Spleen (tissue), 11 donors: ENCODE measurements around the gene DOK7. TPM values are rescaled to one million over a fixed set of nuclear protein-coding genes. Genes with fewer than 3 reads are reported as not detected.

ENCODE experiments used
- DNase-seq: peaks from one replicate; pipeline ENCODE4 v3.0.0-alpha.2; 2020
- H3K27ac ChIP-seq, 8 donors: fragments of 200-600 bp; sonication (generic) in 7 of 8; 1 replicate in 4 of 8; 2 replicates in 4 of 8; pipeline versions ENCODE4 v1.5.0 to v1.8.0; 2016 to 2021; ENCODE audit warnings: inconsistent platforms in 4 of 8, mild to moderate bottlenecking in 4 of 8, moderate library complexity in 1 of 8
- H3K27me3 ChIP-seq, 7 donors: fragments of 200-600 bp; sonication (generic) in 6 of 7; replicated peaks in 1 of 7; 1 replicate in 4 of 7; 2 replicates in 3 of 7; pipeline versions ENCODE4 v1.5.0 to v1.8.0; 2016 to 2021; ENCODE audit warnings: inconsistent platforms in 3 of 7, mild to moderate bottlenecking in 1 of 7
- H3K36me3 ChIP-seq, 6 donors: fragments of 200-600 bp; sonication (generic) in 5 of 6; 1 replicate in 4 of 6; 2 replicates in 2 of 6; pipeline versions ENCODE4 v1.5.0 to v1.8.0; 2016 to 2021; ENCODE audit warnings: inconsistent platforms in 2 of 6
- H3K4me1 ChIP-seq, 6 donors: fragments of 200-600 bp; sonication (generic) in 5 of 6; 1 replicate in 3 of 6; 2 replicates in 3 of 6; pipeline versions ENCODE4 v1.5.0 to v1.8.0; 2016 to 2021; ENCODE audit warnings: inconsistent platforms in 3 of 6
- H3K4me3 ChIP-seq, 8 donors: fragments of 200-600 bp; sonication (generic) in 7 of 8; 1 replicate in 4 of 8; 2 replicates in 4 of 8; pipeline versions ENCODE4 v1.5.0 to v1.8.0; 2016 to 2021; ENCODE audit warnings: inconsistent platforms in 4 of 8, mild to moderate bottlenecking in 4 of 8, moderate library complexity in 2 of 8
- H3K9me3 ChIP-seq, 8 donors: fragments of 200-600 bp; sonication (generic) in 7 of 8; 1 replicate in 4 of 8; 2 replicates in 4 of 8; pipeline versions ENCODE4 v1.5.0 to v1.8.0; 2016 to 2021; ENCODE audit warnings: inconsistent platforms in 4 of 8
- CTCF ChIP-seq, 11 experiments: fragments of 200-600 bp in 7 of 11; fragments of 450-650 bp in 4 of 11; sonication (generic) in 4 of 11; IDR thresholded peaks in 8 of 11; conservative IDR thresholded peaks in 3 of 11; 1 replicate in 7 of 11; 2 replicates in 4 of 11; pipeline versions ENCODE4 v1.4.0 to v1.8.0; 2016 to 2021; ENCODE audit warnings: antibody characterized with exemption in 11 of 11, inconsistent platforms in 4 of 11, mild to moderate bottlenecking in 1 of 11
- POLR2A ChIP-seq, 3 donors: fragments of 450-650 bp; IDR thresholded peaks; one replicate each; pipeline ENCODE4 v1.5.1; 2017; ENCODE audit warnings: antibody characterized with exemption in 3 of 3, mild to moderate bottlenecking in 1 of 3
- POLR2AphosphoS5 ChIP-seq, 3 donors: sonication (generic); formaldehyde crosslinking; IDR thresholded peaks; one replicate each; pipeline ENCODE4 v1.5.1; 2017; ENCODE audit warnings: antibody characterized with exemption in 3 of 3
- WGBS, 5 donors: extraction: QIAGEN DNeasy Blood & Tissue Kit in 3 of 5; methylation state at CpG; one replicate each; pipeline versions ENCODE4 v1.1.5 to v1.1.7; 2013 to 2018; 5-methylcytosine and 5-hydroxymethylcytosine counted together
- intact Hi-C: fragments of 100-400 bp; cut with DNase I; formaldehyde crosslinking; loops from one replicate; pipeline ENCODE4 v1.15.0; 2023; ENCODE audit warnings: low total_unique reads
- polyA plus RNA-seq, 3 donors: library from polyadenylated mRNA; stranded (reverse); fragments of 200-250 nt; gene quantifications; one replicate each; pipeline ENCODE4 v1.2.1, GENCODE V29; 2013
- total RNA-seq, 7 donors: library from RNA; depleted of rRNA in 3 of 7; stranded (reverse); fragments of >200 nt in 3 of 7; fragmentation: NEBNext Ultra II Directional in 4 of 7; extraction: Animal tissue kit (Norgen Biotek cat#: 25700) in 4 of 7; gene quantifications; one replicate each; pipeline versions ENCODE4 v1.1.0 to v1.2.1, GENCODE V29; 2016 to 2021
- donor health status: healthy with polysubstance abuse.
- donor health status: DM: no; HTN: no; CAD: no; lungs with moderate emphysema.
- donor health status: DM: no; HTN: no; CAD: no.
- donor health status: Bipolar disorder and iron deficiency.
- donor health status: healthy.
- donor health status: DM: no; HTN: no; CAD: no.
- donor health status: DM: yes; HTN: yes; CAD: no.

Gene DOK7
- total and polyA plus RNA-seq, 10 donors, result 0.69 to 13.5 (median 1.7) TPM

- no peaks in the 10 kb centered on the region for H3K36me3 ChIP-seq
- H3K9me3 ChIP-seq, result no peaks in the 10 kb centered on the region
- DNase-seq, result peak; percentile 50
- intact Hi-C loops, result no loop called here
- H3K4me3 ChIP-seq, result no peak overlapping the region
- H3K27ac ChIP-seq, result no peak overlapping the region
- no peak for TF ChIP-seq POLR2AphosphoS5 (IDR thresholded peaks at IDR 0.05)
- H3K27me3 ChIP-seq, result peaks cover 0 to 87% (median 13%) of the 10 kb centered on the region in 7 donors
- whole genome bisulfite sequencing, 5 donors, result 75 to 87% (median 79%) methylated on average over 13 of the region's 13 CpGs
- no peaks in the 10 kb centered on the region for H3K4me1 ChIP-seq
Measured at GRCh38 chr4:3473996-3474765, 11.1 kb downstream of the DOK7 start.

GRCh38 chr4:3475041-3475712 lies 12.1 kb downstream of the DOK7 start:
- no peak overlapping the region for H3K4me3 ChIP-seq
- peaks cover 0 to 1% (median under 1%) of the 10 kb centered on the region in 6 donors for H3K4me1 ChIP-seq
- no peak overlapping the region for H3K27ac ChIP-seq
- no peak for TF ChIP-seq POLR2A (IDR thresholded peaks at IDR 0.05)
- no peak for TF ChIP-seq CTCF (IDR thresholded peaks at IDR 0.05 in 8 of 11, conservative IDR thresholded peaks at IDR 0.05 in 3 of 11)
- no peak for TF ChIP-seq POLR2AphosphoS5 (IDR thresholded peaks at IDR 0.05)
- intact Hi-C loops, result no loop called here
- no peaks in the 10 kb centered on the region for H3K36me3 ChIP-seq
- 79 to 82% (median 81%) methylated on average over 14 to 15 of the region's 15 CpGs for WGBS, 5 donors
- peaks cover 0 to 93% (median 13%) of the 10 kb centered on the region in 7 donors for H3K27me3 ChIP-seq
- DNase-seq, result peak; percentile 60
- H3K9me3 ChIP-seq, result no peaks in the 10 kb centered on the region

GRCh38 chr4:3475713-3476260 lies 12.7 kb downstream of the DOK7 start:
- H3K27me3 ChIP-seq, result peaks cover 0 to 98% (median 16%) of the 10 kb centered on the region in 7 donors
- WGBS, 5 donors, result 59 to 81% (median 77%) methylated on average over 18 to 22 of the region's 22 CpGs
- no peak for TF ChIP-seq CTCF (IDR thresholded peaks at IDR 0.05 in 8 of 11, conservative IDR thresholded peaks at IDR 0.05 in 3 of 11)
- no peak for TF ChIP-seq POLR2AphosphoS5 (IDR thresholded peaks at IDR 0.05)
- TF ChIP-seq POLR2A (IDR thresholded peaks at IDR 0.05), result no peak
- peak; percentile 57 for DNase-seq
- no peaks in the 10 kb centered on the region for H3K9me3 ChIP-seq
- H3K4me1 ChIP-seq, result peaks cover 0 to 7% (median 4%) of the 10 kb centered on the region in 6 donors
- H3K4me3 ChIP-seq, result no peak overlapping the region
- no peaks in the 10 kb centered on the region for H3K36me3 ChIP-seq
- no peak overlapping the region for H3K27ac ChIP-seq
- intact Hi-C loops, result no loop called here

- Histone ChIP-seq H3K36me3 (no peaks in the 10 kb centered on the region), H3K4me3 (no peak overlapping the region), H3K27ac (no peak overlapping the region), H3K4me1 (peaks cover 0 to 11% (median 4%) of the 10 kb centered on the region in 6 donors), H3K9me3 (no peaks in the 10 kb centered on the region), H3K27me3 (peaks cover 0 to 98% (median 17%) of the 10 kb centered on the region in 7 donors)
- no peak for TF ChIP-seq POLR2AphosphoS5 (IDR thresholded peaks at IDR 0.05)
- no peak for TF ChIP-seq POLR2A (IDR thresholded peaks at IDR 0.05)
- no peak for TF ChIP-seq CTCF (IDR thresholded peaks at IDR 0.05 in 8 of 11, conservative IDR thresholded peaks at IDR 0.05 in 3 of 11)
- peak; percentile 62 for DNase-seq
- WGBS, 5 donors, result 85 to 95% (median 87%) methylated on average over 20 to 22 of the region's 22 CpGs
- intact Hi-C loops, result no loop called here
Measured at GRCh38 chr4:3476341-3476747, 13.2 kb downstream of the DOK7 start.
